Immature natural killer cell (primary cell): ENCODE results near the gene TBC1D22A. TPM values are rescaled to one million over a fixed set of nuclear protein-coding genes. Genes with fewer than 3 reads are reported as not detected.

Experiments
- DNase-seq, 3 donors: peaks; one replicate each; pipeline ENCODE4 v3.0.0; 2022; ENCODE audit warnings: mixed read lengths in 1 of 3
- H3K27ac Mint-ChIP-seq, 6 donors: one replicate each; pipeline ENCODE4 v1.8.0; 2020; ENCODE audit warnings: mixed read lengths in 6 of 6, mild to moderate bottlenecking in 5 of 6, inconsistent platforms in 4 of 6, moderate library complexity in 3 of 6
- H3K27me3 Mint-ChIP-seq, 3 donors: one replicate each; pipeline ENCODE4 v1.8.0; 2020 to 2021; ENCODE audit warnings: low read depth in 3 of 3, mild to moderate bottlenecking in 3 of 3, mixed read lengths in 3 of 3, moderate library complexity in 3 of 3, inconsistent platforms in 1 of 3
- H3K36me3 Mint-ChIP-seq, 3 donors: one replicate each; pipeline ENCODE4 v1.8.0; 2020; ENCODE audit warnings: mixed read lengths in 3 of 3, inconsistent platforms in 2 of 3, mild to moderate bottlenecking in 2 of 3
- H3K4me1 Mint-ChIP-seq, 2 donors: one replicate each; pipeline ENCODE4 v1.8.0; 2020; ENCODE audit warnings: inconsistent platforms in 2 of 2, mild to moderate bottlenecking in 2 of 2, mixed read lengths in 2 of 2, moderate library complexity in 1 of 2
- H3K4me3 Mint-ChIP-seq, 5 donors: one replicate each; pipeline ENCODE4 v1.8.0; 2020; ENCODE audit warnings: mild to moderate bottlenecking in 5 of 5, mixed read lengths in 5 of 5, inconsistent platforms in 3 of 5, moderate library complexity in 3 of 5
- H3K9me3 Mint-ChIP-seq, 6 donors: one replicate each; pipeline ENCODE4 v1.8.0; 2020; ENCODE audit warnings: mild to moderate bottlenecking in 6 of 6, mixed read lengths in 6 of 6, inconsistent platforms in 4 of 6, moderate library complexity in 3 of 6
- polyA plus RNA-seq, 3 donors: library from polyadenylated mRNA; unstranded; fragments of 300-500 nt; fragmentation: Illumina TruSeq; gene quantifications; one replicate each; pipeline ENCODE4 v1.2.3, GENCODE V29; 2021

The TBC1D22A gene
- polyA plus RNA-seq, 3 donors from 2014 or later, result 20.6 to 28.0 (median 24.0) TPM

- Mint-ChIP-seq H3K27ac (peak overlapping the region in 3 of 6 donors; percentile 34 to 74 (median 70)), H3K36me3 (peaks cover 8 to 30% (median 9%) of the 10 kb centered on the region in 3 donors), H3K9me3 (peaks cover 0 to 2% (median 0%) of the 10 kb centered on the region in 6 donors), H3K4me3 (no peak overlapping the region), H3K27me3 (peaks cover 0 to 3% (median 1%) of the 10 kb centered on the region in 3 donors), H3K4me1 (peaks cover 25 to 31% of the 10 kb centered on the region in 2 donors)
- no peak for DNase-seq
Observed at GRCh38 chr22:46799626-46800025, 37.2 kb downstream of the TBC1D22A start.

GRCh38 chr22:46800102-46800857, 37.8 kb downstream of the TBC1D22A start:
- Mint-ChIP-seq H3K36me3 (peaks cover 8 to 31% (median 9%) of the 10 kb centered on the region in 3 donors), H3K9me3 (peaks cover 0 to 2% (median 0%) of the 10 kb centered on the region in 6 donors), H3K27me3 (peaks cover 0 to 3% (median 1%) of the 10 kb centered on the region in 3 donors), H3K4me1 (peaks cover 26 to 38% of the 10 kb centered on the region in 2 donors), H3K4me3 (no peak overlapping the region), H3K27ac (peak overlapping the region in 4 of 6 donors; percentile 5 to 74 (median 54))
- no peak for DNase-seq

GRCh38 chr22:46801331-46801811, 38.9 kb downstream of the TBC1D22A start:
- no peak for DNase-seq
- no peak overlapping the region for H3K4me3 Mint-ChIP-seq
- H3K9me3 Mint-ChIP-seq, result peaks cover 0 to 2% (median 0%) of the 10 kb centered on the region in 6 donors
- H3K36me3 Mint-ChIP-seq, result peaks cover 8 to 32% (median 9%) of the 10 kb centered on the region in 3 donors
- H3K27ac Mint-ChIP-seq, result peak overlapping the region in 5 of 6 donors; percentile 13 to 70 (median 34)
- peaks cover 30 to 40% of the 10 kb centered on the region in 2 donors for H3K4me1 Mint-ChIP-seq
- H3K27me3 Mint-ChIP-seq, result peaks cover 0 to 3% (median 1%) of the 10 kb centered on the region in 3 donors

- H3K4me3 Mint-ChIP-seq, result peak overlapping the region in 1 of 5 donors; percentile 6
Observed at GRCh38 chr22:46801826-46802607, 39.6 kb downstream of the TBC1D22A start.

GRCh38 chr22:46802608-46803027, 40.2 kb downstream of the TBC1D22A start:
- Mint-ChIP-seq H3K36me3 (peaks cover 13 to 33% (median 15%) of the 10 kb centered on the region in 3 donors), H3K27ac (peak overlapping the region in 5 of 6 donors; percentile 31 to 92 (median 70)), H3K9me3 (peaks cover 0 to 2% (median 0%) of the 10 kb centered on the region in 6 donors), H3K4me1 (peaks cover 41 to 52% of the 10 kb centered on the region in 2 donors), H3K4me3 (no peak overlapping the region), H3K27me3 (peaks cover 1 to 5% (median 2%) of the 10 kb centered on the region in 3 donors)
- DNase-seq, result no peak

More at GRCh38 chr22:46801826-46802607, 39.6 kb downstream of the TBC1D22A start:
- H3K36me3 Mint-ChIP-seq, result peaks cover 13 to 33% (median 13%) of the 10 kb centered on the region in 3 donors
- peaks cover 36 to 46% of the 10 kb centered on the region in 2 donors for H3K4me1 Mint-ChIP-seq
- DNase-seq, result no peak
- peaks cover 1 to 5% (median 2%) of the 10 kb centered on the region in 3 donors for H3K27me3 Mint-ChIP-seq
- peaks cover 0 to 2% (median 0%) of the 10 kb centered on the region in 6 donors for H3K9me3 Mint-ChIP-seq
- peak overlapping the region; percentile 13 to 92 (median 69) for H3K27ac Mint-ChIP-seq

- Mint-ChIP-seq H3K27me3 (peaks cover 1 to 5% (median 2%) of the 10 kb centered on the region in 3 donors), H3K9me3 (peaks cover 0 to 2% (median 0%) of the 10 kb centered on the region in 6 donors), H3K4me1 (peaks cover 41 to 54% of the 10 kb centered on the region in 2 donors), H3K4me3 (peak overlapping the region; percentile 26 to 52 (median 51)), H3K36me3 (peaks cover 13 to 29% (median 15%) of the 10 kb centered on the region in 3 donors), H3K27ac (peak overlapping the region; percentile 31 to 92 (median 88))
- DNase-seq, result peak; percentile 71 to 72 (median 72)
Observed at GRCh38 chr22:46803031-46803880, 40.8 kb downstream of the TBC1D22A start.

- no peak overlapping the region for H3K4me3 Mint-ChIP-seq
- H3K36me3 Mint-ChIP-seq, result peaks cover 11 to 26% (median 12%) of the 10 kb centered on the region in 3 donors
- peaks cover 0 to 2% (median 0%) of the 10 kb centered on the region in 6 donors for H3K9me3 Mint-ChIP-seq
- H3K27me3 Mint-ChIP-seq, result peaks cover 1 to 3% (median 2%) of the 10 kb centered on the region in 3 donors
- H3K4me1 Mint-ChIP-seq, result peaks cover 36 to 49% of the 10 kb centered on the region in 2 donors
- peak overlapping the region in 4 of 6 donors; percentile 7 to 72 (median 36) for H3K27ac Mint-ChIP-seq
- no peak for DNase-seq
Observed at GRCh38 chr22:46803936-46804335, 41.5 kb downstream of the TBC1D22A start.

- H3K36me3 Mint-ChIP-seq, result peaks cover 6 to 19% (median 9%) of the 10 kb centered on the region in 3 donors
- peak overlapping the region in 3 of 6 donors; percentile 11 to 79 (median 42) for H3K27ac Mint-ChIP-seq
- H3K4me3 Mint-ChIP-seq, result no peak overlapping the region
- H3K27me3 Mint-ChIP-seq, result peaks cover 1 to 3% (median 2%) of the 10 kb centered on the region in 3 donors
- peaks cover 0 to 2% (median 0%) of the 10 kb centered on the region in 6 donors for H3K9me3 Mint-ChIP-seq
- H3K4me1 Mint-ChIP-seq, result peaks cover 39 to 61% of the 10 kb centered on the region in 2 donors
- DNase-seq, result no peak
Observed at GRCh38 chr22:46806794-46807193, 44.3 kb downstream of the TBC1D22A start.

- peaks cover 6 to 19% (median 9%) of the 10 kb centered on the region in 3 donors for H3K36me3 Mint-ChIP-seq
- H3K27ac Mint-ChIP-seq, result peak overlapping the region in 1 of 6 donors; percentile 17
- H3K4me1 Mint-ChIP-seq, result peaks cover 38 to 61% of the 10 kb centered on the region in 2 donors
- peaks cover 1 to 3% (median 2%) of the 10 kb centered on the region in 3 donors for H3K27me3 Mint-ChIP-seq
- H3K4me3 Mint-ChIP-seq, result no peak overlapping the region
- no peaks in the 10 kb centered on the region for H3K9me3 Mint-ChIP-seq
- no peak for DNase-seq
Observed at GRCh38 chr22:46807458-46807857, 45.0 kb downstream of the TBC1D22A start.

- Mint-ChIP-seq H3K4me3 (no peak overlapping the region), H3K9me3 (no peaks in the 10 kb centered on the region), H3K4me1 (peaks cover 37 to 59% of the 10 kb centered on the region in 2 donors), H3K36me3 (peaks cover 6 to 19% (median 9%) of the 10 kb centered on the region in 3 donors), H3K27me3 (peaks cover 0 to 4% (median 2%) of the 10 kb centered on the region in 3 donors), H3K27ac (no peak overlapping the region)
- no peak for DNase-seq
Observed at GRCh38 chr22:46809153-46809885, 46.9 kb downstream of the TBC1D22A start.

GRCh38 chr22:46810856-46811786, 48.7 kb downstream of the TBC1D22A start:
- Mint-ChIP-seq H3K27me3 (peaks cover 0 to 4% (median 2%) of the 10 kb centered on the region in 3 donors), H3K9me3 (no peaks in the 10 kb centered on the region), H3K27ac (peak overlapping the region in 3 of 6 donors; percentile 27 to 47 (median 46)), H3K4me3 (no peak overlapping the region), H3K4me1 (peaks cover 41 to 61% of the 10 kb centered on the region in 2 donors), H3K36me3 (peaks cover 6 to 17% (median 9%) of the 10 kb centered on the region in 3 donors)
- DNase-seq, result no peak
